ENCODE measurements around the gene ZNF831.

The ZNF831 gene

DNA sequence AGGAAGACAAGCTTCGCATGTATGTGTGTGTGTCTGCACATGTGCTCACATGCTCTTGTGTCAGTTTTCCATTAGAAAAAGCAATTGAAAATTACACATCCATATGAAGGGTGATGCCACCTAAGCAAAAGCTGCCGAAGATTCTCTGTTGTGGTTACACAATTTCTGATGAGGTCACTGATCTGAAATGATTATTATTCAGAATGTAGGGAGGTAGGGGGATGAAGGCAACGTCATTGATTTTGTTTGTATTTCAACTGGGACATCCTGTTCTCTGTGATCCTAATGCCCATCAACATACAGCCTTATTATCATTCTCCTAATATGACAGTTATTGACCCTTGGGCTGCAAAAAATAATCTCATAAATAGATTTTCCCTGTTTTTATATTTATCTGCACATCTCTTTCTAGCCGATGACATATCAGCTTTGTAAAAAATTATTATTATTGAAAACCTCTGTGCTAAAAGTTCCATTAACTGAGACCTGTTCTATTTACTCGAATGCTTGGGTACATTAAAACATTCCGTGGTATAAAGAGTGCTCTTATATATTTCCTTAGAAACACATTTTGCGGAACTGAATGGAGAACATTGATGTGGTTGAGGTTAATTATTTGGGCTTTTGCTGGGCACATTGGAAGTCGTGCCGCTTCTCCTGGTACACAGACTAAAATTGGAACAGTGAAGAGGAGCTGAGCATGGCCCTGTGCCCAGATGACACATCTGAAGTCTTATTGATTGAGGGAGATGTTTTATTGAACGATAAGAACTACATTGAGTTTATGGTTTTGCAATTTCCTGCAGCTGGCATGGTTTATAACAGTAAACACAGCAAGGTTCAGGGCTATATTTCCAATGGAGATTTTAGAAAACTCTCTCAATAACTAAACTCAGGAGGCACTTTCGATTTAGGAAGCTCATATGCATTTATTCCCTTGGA lies 51.3 kb downstream of the ZNF831 start:
- no peak for DNase-seq (ENCODE audit: low spot score)

DNA sequence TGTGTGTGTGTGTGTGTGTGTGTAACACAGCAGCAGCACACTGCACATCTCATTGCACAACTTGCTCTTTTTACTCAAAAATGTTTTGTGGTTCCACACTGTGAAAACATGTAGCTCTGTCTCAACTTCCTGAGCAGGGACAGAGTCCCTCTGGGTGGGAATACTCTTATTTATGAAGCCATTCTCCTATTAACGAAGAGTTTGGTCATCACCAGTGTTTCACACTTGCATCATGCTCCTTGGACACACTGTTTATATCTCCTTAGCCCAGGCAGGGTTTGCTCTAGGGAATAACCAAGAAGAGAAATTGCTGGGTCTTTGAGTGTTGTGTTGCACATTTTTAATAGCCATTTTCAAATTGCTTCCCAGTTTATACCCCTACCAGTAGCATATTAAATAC lies 53.6 kb downstream of the ZNF831 start:
- DNase-seq (ENCODE audit: low spot score), result no peak

DNA sequence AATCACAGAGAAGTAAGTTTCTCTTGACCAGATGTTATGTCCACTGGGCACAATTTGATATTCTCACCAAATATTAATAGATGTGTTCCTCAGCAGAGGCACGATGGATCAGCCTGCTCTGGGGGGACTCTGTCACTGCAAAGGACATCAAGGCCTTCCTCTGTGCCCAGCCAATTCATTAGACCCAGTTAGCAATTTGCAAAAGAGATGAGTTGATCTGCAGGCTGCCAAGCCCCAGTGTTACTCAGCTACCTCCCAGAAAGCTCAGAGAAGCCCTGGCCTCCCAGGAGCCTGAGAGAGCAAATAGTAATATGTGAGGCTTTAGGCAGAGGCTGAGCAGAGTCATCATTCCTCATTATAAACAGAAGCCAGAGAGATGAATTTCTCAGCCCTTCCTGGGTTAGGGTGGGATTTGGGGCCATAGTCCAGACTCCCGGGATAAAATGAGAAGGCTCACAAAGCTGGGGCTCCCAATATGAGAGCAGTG lies 54.2 kb downstream of the ZNF831 start:
- DNase-seq (ENCODE audit: low spot score), result no peak

DNA sequence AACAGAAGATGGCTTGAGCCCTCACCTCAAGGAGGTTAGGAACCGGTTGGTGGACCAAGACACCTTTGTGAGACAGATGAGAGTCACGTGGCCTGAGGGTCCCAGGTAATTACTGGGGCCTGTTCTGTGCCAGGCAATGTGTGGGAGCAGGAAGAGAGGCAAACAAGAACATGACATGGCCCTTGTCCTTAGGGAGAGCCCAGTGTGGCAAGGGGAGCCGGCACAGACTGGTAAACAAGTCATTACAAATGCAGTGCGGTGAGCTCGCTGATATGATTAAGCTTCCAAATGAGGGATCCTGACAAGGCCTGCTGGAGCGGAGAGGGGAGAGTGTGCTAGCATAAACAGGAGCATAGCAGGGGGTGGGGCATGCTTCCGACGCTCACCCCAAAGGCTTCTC lies 55.6 kb downstream of the ZNF831 start:
- no peak for DNase-seq (ENCODE audit: low spot score)

DNA sequence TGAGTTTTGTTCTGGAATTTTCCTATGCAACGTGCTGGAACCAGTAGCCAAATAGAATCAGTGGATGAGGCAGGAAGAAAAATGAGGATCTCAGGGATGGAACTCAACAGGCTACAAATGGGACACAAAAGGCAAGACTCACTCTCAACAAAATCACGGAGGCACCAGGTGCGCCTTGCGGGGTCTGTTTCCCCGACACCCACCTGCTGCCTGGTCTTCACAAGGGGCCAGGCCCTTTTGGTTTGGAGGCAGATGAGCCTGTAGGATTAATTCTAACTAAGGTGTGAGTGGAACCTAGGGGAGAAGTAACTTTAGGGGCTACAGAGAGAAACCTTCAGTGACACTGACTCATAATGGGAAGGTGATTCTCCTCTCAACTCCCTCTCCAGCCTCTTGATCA lies 56.5 kb downstream of the ZNF831 start:
- DNase-seq (ENCODE audit: low spot score), result no peak

DNA sequence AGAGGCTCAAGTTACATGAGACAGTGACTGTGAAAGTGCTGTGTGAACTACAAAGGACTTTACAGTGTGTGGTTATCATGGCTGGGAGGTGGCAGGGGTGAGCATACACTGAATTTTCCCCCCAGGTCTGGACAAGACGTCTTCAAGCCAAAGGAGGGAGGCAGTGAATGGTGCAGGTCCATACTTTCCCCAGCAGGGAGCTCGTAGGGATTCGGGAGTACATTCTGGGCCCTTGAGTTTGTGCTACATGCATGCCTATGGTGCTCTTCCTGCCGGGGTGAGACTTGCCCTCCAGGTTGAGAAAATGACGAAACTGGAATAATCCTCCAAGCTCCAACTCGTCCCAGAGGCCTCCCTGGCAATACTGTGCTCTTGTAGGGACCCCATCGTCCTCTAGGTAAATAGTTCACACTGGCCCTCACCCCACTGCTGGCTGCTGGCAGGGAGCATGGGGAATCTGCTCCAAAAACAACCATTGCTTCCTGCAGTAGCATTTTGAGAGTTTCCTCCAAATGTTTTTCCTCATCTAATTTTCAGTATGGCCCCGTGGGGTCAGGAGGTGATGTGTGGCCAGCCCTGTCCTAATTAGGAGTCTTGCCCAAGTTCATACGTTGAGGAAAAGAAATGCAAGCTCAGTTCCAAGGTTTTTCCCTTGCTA lies 57.6 kb downstream of the ZNF831 start:
- peak; percentile 26 for DNase-seq (ENCODE audit: low spot score)

DNA sequence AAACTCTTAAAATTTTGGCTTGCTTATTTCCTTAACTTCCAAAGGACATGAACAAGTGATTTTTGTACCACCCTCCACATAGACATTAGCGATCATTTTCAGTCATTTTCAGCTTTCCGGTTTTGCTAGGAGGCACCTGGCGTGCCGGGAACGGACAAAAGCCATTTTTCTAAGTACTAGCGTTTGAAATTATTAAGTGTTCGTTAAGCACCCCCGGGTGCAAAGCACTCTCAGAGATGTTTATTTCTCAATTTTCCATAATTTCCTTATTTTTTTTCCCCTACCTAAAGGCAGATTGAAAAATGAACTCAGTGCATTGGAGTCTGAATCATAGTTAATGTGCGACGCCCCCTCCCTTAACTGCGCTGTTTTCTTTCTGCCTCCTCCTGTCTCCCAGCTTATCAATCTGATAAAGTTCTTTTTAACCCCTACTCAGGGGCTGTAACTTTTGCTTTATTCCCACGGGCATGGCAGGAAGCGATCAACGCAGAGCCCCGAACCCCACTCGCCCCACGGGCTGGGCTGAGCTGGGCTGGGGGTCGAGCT lies 58.2 kb downstream of the ZNF831 start:
- no peak for DNase-seq (ENCODE audit: low spot score)

DNA sequence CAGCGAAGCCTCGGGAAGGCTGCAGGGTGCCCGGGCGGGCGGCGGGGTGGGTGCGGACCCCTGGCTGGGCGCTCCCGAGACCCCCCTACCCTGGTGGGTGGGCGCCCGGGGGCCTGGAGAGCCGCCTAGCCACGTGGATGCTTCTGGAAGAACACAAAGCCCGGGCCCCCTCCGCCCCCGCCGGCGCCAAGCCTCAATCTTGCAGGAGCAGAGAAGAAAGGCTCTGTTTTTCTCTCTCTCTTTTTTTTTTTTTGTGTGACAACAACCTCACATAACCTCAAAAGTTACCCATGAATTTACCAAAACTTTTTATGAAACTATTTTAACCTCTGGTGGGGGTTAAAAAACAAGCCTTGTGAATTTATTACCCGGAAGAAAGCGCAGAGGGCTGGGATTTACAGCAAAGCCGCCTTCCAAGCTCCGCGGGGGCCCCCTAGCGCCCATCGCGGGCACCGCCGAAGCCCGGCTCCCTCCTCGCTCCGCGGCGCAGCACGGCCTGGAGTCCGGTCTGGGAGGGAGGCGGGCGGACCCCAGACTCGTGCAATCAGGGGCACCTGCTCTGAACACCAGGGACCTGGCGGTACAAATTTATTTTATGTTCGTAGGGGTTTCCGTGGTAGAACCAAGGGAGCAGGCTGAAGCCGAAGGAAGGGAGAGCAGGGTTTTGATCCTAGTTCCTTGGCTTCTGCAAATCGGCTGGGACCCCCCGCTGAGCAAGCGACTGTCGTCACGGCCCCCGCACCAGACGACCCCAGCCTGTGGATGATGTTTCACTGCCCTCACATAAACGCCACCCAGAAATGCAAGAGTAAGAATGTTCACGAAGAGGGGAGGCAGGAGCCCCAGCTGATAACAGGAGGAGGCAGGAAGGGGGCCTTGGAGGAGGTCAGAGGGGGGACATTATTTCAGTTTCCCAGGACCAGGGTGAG lies 58.9 kb downstream of the ZNF831 start:
- peak; percentile 78 for DNase-seq (ENCODE audit: low spot score)

DNA sequence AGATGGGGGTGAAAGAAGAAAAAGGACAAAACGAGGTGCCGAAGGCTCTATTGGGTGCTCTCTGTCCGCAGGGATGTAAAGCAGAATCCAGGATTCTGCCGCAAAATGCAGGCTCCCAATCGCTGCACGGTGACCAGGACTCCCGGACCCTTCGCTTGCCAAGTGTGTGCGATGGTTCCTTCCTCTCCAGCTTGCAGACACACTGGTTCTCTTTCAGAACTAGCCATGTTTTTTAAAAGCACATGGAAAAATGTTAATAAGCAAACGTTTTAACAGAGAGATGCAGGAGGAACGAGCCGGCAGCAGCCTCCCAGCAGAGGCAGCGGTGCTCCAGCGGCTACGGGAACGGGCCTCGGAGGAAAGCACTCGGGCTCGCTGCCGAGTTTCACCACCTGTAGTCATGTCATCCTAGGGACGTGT lies 59.6 kb downstream of the ZNF831 start:
- DNase-seq (ENCODE audit: low spot score), result peak; percentile 39

DNA sequence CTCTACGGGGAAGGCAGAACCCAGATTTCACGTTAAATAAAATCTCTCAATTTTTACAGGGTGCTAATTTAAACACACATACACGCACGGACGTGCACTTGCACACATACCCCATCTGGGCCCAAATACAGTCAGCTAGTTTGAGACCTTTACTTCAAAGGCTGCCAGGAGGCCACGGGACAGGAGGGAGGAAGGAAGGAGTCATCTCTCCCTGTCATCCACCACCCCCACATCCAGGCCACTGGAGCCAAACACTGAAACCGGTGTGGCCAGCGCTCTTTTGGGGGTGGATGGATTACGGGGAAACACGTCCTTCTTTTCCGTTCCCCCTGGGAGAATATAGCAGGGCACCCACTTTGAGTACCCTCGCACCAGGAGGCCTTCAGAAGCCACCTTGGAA lies 60.1 kb downstream of the ZNF831 start:
- DNase-seq (ENCODE audit: low spot score), result no peak

DNA sequence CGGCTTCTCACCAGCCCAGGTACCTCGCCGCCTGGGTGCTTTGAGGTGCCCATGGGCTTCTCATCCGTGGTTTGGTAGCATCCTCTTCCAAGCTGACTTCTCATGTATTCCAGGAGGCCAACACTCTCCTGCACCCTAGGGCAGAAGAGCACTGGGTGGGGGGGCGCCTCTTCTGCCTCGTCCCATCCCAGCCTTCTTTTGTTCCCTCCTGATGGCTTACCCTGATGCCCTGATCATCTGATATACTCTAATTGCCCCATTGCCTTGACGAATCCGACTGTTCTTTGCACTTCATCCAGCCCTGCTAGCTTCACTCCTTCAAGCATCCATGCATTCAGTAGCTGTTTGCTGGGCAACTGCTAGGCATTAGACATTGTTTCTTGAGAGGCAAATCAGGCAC lies 60.6 kb downstream of the ZNF831 start:
- DNase-seq (ENCODE audit: low spot score), result no peak

DNA sequence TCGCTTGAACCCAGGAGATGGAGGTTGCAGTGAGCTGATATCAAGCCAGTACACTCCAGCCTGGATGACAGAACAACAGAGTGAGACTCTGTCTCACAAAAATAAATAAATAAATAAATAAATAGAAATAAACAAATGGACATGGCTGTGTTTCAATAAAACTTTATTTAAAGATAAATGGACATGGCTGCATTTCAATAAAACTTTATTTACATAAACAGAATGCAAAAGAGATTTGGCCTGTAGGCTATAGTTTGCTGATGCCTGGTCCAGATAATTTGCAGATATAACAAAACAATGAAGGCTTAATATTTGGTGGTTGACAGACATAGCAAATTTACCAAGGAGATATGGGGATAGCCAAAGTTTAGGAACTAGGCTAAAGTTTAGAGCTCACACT lies 66.8 kb downstream of the ZNF831 start:
- DNase-seq (ENCODE audit: low spot score), result no peak

DNA sequence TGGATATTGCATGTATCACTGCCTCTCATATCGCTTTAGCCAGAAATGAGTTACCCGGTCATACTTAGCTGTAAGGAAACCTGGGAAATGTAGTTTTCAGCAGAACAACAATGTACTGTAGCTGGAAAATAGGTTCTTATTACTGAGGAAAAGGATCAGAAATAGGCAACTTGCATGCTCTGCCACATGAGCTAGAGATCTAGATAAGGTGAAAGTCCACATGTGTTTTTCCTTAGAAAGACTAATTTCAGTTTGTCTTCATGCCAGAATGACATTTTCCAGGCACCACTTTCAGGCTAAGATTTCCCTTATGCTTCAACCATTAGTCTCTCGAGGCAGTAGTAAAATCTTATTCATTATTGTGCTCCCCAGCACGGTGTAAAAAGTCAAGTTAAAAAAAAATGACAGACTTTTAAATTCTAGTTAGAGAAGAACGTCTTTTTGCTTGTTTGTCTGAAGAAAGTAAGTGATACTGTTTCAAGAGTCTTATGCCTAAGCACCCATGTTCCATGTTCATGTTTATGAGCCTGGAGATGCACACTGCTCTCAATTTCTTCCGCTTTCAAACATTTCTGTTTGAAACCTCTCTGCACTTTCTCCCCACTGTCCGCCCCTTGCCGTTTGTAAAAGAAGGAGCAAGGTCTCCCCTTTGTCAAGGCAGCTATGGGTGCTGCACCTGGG lies 67.6 kb downstream of the ZNF831 start:
- DNase-seq (ENCODE audit: low spot score), result no peak

DNA sequence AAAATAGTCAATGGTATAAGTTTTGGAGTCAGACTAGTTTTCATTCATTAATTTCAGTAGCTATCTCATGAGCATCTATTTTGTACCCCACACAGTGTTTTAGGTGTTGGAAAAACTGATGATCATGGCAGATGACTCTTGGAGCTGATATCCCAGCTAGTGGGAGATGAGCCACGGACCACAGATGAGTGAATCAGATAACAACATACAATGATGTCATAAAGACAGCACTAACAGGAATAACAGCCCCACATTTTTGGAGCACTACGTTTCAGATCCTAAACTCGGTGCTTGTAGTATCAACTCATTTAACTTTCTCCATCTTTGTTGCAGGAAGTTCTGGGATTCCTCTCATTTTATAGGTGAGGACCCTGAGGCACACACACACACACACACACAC lies 69.0 kb downstream of the ZNF831 start:
- no peak for DNase-seq (ENCODE audit: low spot score)

DNA sequence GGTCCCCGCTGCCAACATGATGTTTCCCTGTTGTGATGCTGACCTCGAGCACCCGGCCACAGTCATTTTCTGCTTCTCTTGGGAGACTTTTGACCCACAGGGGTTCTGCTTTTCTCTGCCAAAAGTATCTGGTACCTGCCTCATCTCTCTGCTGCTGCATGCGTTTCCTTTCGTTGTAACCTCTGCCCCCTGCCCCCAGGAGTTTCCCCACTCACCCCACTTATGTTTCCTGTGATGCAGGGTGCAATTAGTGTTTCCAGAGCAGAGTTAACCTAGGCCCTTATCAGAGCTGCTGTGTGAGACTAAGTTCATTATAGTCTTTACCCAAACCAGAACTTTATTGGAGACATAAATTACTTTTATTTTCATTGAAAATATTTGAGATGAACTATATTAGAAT lies 71.6 kb downstream of the ZNF831 start:
- no peak for DNase-seq (ENCODE audit: low spot score)

DNA sequence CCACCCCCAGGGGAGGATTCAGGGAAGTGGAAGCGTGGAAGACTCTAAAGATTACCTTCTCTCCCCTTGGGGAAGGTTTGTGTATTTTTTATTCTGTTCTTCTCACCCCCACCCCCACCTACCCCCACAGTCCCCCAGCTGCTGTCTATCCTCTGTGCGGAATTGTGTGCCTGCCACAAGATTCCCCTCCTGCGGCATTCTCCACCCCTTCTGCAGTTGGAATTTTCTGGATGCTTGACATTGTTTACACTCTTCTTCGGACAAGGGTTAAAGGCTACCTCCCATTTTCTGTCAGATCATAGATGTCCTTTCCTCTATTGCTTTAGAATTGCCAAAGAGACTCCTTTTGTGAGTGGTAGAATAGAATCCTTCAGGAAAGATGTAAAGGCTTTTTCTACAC lies 76.4 kb downstream of the ZNF831 start:
- no peak for DNase-seq (ENCODE audit: low spot score)

DNA sequence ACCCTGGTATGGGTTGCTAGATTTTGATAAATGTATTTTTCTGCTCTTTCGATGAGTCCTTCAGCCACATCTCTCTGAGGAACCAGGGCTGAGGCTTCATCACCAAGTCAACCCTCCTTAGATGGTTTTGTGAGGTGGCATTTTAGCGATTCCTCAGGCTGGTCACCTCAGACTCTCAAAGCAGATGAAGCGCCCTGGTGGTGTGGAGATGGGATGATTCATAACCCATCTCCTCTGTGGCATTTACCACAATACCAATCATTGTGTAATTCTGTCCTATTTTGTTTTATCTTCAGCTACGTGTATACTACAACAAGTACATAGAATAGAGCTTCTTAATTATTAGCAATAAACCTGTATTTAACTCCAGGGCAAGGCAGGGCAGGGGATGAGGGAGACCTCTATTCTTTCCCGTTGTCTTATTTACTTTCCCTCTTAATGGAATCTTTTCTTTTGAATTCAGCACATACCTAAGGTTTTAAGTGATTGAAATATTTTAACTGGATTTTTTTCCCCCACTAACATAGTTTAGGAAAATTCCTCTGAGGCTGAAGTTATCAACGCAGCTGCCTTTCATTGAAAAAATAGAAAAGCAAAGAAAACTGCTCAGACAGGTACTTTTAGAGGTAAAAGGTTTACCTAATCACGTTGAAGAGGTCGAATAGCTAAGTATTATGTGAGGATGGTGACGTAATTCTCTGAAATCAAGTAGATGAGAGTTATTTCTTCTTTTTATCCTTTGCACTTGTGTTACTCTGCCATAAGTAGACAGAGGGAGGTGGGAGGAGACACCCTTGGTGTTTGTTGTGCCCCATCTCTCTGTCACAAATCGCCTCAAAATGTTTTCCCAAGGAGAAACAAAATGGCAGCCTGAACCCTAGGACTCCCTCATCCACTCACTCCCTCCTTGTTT lies 79.3 kb downstream of the ZNF831 start:
- peak; percentile 74 for DNase-seq (ENCODE audit: low spot score)

DNA sequence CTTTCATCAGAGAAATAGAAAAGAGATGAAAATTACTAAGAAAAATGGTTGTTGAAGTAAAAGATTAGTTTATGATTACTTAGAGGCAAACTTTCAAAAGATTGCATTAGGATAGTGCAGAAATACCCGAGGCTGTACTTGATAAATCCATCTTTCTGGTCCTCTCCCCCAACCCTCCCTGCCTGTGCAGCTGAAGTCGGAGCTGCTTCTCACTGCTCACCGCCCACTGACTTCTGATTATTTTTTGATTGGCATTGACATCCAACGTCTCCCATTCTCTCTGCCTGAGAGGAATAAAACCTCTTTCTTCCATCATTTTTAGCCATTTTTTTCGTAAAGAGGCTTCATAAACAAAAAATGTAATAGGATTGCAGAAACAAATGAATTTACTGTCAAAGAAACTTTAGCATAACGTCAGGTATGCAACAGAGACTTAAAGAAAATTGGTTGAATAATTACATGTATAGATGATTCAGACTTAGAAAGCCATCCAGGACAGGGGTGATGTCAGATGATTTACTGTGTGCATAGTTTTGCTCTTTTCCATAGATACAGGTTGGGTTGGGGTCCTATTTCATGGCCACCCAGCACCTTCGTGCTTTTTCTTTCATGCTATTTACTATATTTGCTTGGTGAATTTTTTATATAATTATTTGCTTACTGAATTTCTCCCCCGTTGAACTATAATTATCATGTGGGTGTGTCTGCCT lies 83.2 kb downstream of the ZNF831 start:
- no peak for DNase-seq (ENCODE audit: low spot score)

Data from SW480 (cell line).